ENCODE results near the gene CALN1. TPM values are rescaled to one million over a fixed set of nuclear protein-coding genes. Genes with fewer than 3 reads are reported as not detected.

Gene CALN1
- total and polyA plus RNA-seq, 2 experiments from 2014 or later: 7.6 to 14.5 TPM

- no peaks in the 10 kb centered on the region for H3K27me3 ChIP-seq (ENCODE audit: insufficient read depth)
- H3K4me3 ChIP-seq: no peak overlapping the region
- H3K4me2 ChIP-seq: no peak overlapping the region
- Mint-ChIP-seq H3K27ac (no peak overlapping the region), H3K4me3 (no peak overlapping the region), H3K9me3 (no peaks in the 10 kb centered on the region), H3K4me1 (peaks cover 34% of the 10 kb centered on the region), H3K27me3 (ENCODE audit: insufficient read depth, low read depth, poor library complexity) (peaks cover 6% of the 10 kb centered on the region), H3K36me3 (ENCODE audit: low read depth) (no peaks in the 10 kb centered on the region)
- no peaks in the 10 kb centered on the region for H3K9me2 ChIP-seq (ENCODE audit: insufficient read depth)
- peaks cover 22% of the 10 kb centered on the region for H3K4me1 ChIP-seq (ENCODE audit: insufficient read depth)
- H3K27ac ChIP-seq (ENCODE audit: low read depth): no peak overlapping the region
- TF ChIP-seq ZNF331 (CRISPR knock-in tag; IDR thresholded peaks at IDR 0.05; ENCODE audit: low read depth): no peak
- no peak for TF ChIP-seq REST (IDR thresholded peaks at IDR 0.05; ENCODE audit: unreplicated experiment)
- no peak for TF ChIP-seq EZH2 (IDR thresholded peaks at IDR 0.05; ENCODE audit: low read depth, unreplicated experiment)
- TF ChIP-seq NANOG (IDR thresholded peaks at IDR 0.05; ENCODE audit: borderline replicate concordance): no peak
- TF ChIP-seq ZNF114 (CRISPR knock-in tag; IDR thresholded peaks at IDR 0.05): no peak
- no peak for TF ChIP-seq EZH2phosphoT487 (IDR thresholded peaks at IDR 0.05; ENCODE audit: unreplicated experiment)
- no peak for TF ChIP-seq ETS1 (IDR thresholded peaks at IDR 0.05)
- TF ChIP-seq ZNF462 (CRISPR knock-in tag; IDR thresholded peaks at IDR 0.05): no peak
- TF ChIP-seq POLR2AphosphoS5 (IDR thresholded peaks at IDR 0.05; ENCODE audit: low read depth): no peak
- no peak overlapping the region for H2AFZ ChIP-seq
- no peaks in the 10 kb centered on the region; the same call in 1 of the 2 replicates for H4K20me1 ChIP-seq (replicated peaks; ENCODE audit: insufficient read depth)
- H3F3A ChIP-seq (replicated peaks; ENCODE audit: low read depth): no peaks in the 10 kb centered on the region
- H3K79me2 ChIP-seq (replicated peaks; ENCODE audit: insufficient read depth): peaks cover 65% of the 10 kb centered on the region
- no peaks in the 10 kb centered on the region for H3K36me3 ChIP-seq (ENCODE audit: insufficient read depth)
- DNase-seq (ENCODE audit: low spot score): no peak
- ATAC-seq: no peak
These were observed 101.8 kb downstream of the CALN1 start for GRCh38 chr7:72310301-72310700.

Data from GM23338 (cell line).